NCI-H2081 treated with DMSO at 0.1 percent for 48 hours (cell line): Measurements from ENCODE around the gene DENND4A.
"Not testable (repeated sequence)": the region's sequence is repeated elsewhere in the genome, so short reads cannot be mapped to it uniquely, and the experiment has no call there.

Experiments used
- DNase-seq: peaks from one replicate; lab custom pipeline; 2025; lab: John Stamatoyannopoulos, UW

The DENND4A gene

DNA sequence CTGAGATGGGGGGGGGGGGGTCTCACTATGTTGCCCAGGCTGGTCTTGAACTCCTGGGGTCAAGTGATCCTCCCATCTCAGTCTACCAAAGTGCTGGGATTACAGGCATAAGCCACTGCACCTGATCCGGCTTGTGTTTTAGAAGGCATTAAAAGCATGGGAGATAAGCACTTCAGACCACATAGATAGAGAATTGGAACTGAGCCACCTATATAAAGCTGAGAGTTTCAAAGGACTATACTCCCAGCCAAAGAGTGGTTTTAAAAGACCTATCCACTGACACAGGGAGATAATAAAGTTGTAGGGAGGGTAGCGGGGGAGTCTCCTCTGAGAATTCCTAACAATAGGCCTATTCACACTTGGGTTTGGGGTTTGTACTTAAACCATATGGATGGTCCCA lies 34.8 kb downstream of the DENND4A start:
- DNase-seq, result no peak

DNA sequence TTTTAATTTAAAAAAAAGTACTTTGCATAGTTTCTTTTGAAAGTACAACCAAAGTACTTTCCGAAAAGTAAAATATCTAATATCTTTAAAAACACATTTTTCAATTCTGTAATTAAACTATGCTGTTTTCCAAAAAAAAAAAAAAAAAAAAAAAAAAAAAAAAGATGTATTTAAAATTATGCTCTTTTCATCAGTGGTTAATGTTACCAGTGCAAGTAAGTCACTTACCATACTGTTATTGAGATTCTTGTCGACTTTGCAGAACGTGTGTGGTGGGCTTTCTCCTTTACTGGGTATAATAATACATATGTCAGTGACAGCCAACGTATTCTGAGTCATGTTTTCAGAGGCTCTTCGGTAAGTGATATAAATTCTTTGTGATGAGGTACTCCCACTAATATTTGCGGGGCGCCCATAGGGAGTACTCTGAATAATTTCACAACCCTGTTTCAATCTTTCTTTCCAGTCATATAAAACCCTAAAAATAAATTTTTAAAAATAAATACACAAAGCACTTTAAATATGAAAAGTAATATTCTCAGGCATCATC lies 39.9 kb downstream of the DENND4A start:
- DNase-seq, result no peak

DNA sequence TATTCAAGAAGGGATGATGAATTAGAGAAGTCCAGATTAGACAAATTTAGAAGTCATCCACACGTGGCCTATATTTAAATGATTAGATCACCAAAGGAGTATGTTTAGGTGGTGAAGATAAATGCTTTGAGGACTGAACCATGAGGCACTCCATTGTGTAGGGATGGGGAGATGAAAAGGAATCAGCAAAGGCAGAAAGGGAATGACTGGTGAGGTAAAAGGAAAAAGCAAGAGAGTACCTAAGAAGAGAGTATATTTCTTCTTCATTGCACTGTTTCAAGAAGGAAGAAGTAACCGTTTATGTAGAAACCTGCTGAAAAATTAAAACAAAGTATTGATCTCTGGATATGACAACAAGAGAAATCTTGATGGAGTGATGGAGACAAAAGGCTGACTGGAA lies 40.7 kb downstream of the DENND4A start:
- no peak for DNase-seq

DNA sequence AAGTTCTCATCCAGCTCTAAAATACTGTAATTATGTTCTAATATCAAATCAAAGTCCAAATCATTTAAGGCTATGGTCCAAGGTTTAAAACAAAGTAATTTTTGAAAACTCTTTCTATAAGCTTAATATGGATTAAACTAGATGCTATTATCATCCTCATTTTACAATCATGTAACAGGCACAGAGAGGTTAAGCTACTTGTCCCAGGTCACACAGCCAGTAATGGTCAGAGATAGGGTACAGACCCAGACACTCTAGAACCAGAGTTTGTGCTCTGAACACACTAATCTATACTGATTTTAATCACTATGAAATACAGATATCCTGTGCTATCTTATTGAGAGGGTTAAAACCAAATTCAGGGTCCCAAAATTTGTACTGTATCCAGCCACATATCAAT lies 44.8 kb downstream of the DENND4A start:
- DNase-seq, result no peak

- no peak for DNase-seq
These were observed 48.3 kb downstream of the DENND4A start for GRCh38 chr15:65743637-65744252.

DNA sequence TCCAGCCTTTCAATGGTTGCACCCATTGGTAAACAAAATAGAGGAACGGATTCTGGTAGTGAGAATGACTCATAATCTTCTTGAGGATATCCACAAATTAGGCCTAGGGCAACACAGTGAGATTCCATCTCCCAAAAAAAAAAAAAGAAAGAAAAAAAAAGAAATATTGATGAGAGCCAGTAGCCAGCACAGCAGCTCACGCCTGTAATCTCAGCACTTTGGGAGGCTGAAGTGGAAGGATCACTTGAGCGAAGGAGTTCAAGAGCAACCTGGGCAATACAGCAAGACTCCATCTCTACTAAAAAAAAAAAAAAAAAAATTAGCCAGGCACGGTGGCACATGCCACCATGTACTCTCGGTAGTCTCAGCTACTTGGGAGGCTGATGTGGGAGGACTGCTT lies 51.9 kb downstream of the DENND4A start:
- no peak for DNase-seq

GRCh38 chr15:65738649-65739048 lies 53.4 kb downstream of the DENND4A start:
- DNase-seq, result no peak

DNA sequence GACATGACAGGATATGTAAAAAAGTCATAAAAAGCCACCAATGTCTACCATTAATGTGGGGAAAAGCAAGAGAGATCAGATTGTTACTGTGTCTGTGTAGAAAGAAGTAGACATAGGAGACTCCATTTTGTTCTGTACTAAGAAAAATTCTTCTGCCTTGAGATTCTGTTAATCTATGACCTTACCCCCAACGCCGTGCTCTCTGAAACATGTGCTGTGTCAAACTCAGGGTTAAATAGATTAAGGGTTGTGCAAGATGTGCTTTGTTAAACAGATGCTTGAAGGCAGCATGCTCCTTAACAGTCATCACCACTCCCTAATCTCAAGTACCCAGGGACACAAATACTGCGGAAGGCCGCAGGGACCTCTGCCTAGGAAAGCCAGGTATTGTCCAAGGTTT lies 58.5 kb downstream of the DENND4A start:
- DNase-seq, result not testable (repeated sequence)

- no peak for DNase-seq
These were observed 59.4 kb downstream of the DENND4A start for GRCh38 chr15:65732698-65733097.

GRCh38 chr15:65731926-65732325 lies 60.2 kb downstream of the DENND4A start:
- DNase-seq, result no peak

DNA sequence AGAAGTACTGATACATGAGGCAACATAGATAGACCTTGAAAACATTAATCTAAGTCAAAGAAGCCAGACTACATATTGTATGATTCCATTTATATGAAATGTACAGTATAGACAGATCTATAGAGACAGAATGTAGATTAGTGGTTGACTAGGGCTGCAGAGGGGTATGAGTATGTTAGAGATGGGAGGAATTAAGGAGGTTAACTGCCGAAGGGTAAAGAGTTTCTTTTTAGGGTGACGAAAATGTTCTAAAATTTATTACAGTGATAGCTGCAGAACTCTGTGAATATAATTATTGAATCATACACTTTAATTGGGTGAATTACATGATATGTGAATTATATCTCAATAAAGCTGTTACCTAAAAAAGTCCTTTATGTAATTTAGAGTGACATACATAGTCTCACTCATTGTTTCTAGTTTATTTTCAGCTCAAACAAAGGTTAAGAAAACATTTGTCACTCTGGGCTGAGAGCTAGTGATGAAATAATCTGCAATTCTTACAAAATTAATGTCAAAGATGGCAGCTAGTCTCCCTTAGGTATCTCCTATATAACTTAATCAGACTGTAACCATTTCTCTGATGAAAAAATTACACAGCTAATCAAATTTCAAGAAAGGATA lies 61.4 kb downstream of the DENND4A start:
- DNase-seq, result no peak

- no peak for DNase-seq
These were observed 67.5 kb downstream of the DENND4A start for GRCh38 chr15:65724464-65725215.

- DNase-seq, result no peak
These were observed 68.2 kb downstream of the DENND4A start for GRCh38 chr15:65723876-65724275.

- DNase-seq, result no peak
These were observed 69.9 kb downstream of the DENND4A start for GRCh38 chr15:65722191-65722590.

DNA sequence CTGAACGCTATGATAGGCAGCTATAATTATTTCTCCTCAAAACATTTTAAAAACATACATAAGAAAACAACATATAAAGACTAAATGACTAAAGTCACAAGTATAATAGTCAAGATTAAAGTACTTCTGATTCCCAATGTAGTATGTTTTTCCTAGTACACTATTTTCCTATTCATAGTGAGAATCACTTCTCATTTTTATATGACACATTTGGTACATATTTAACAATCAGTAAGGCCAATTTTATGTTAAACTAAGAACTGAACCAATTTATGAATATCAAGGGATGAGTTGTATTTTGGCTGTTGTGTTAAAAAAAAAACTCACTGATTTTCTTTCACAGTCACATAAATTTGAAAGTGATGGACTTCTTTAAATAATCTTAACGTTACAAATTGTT lies 79.7 kb downstream of the DENND4A start:
- no peak for DNase-seq

GRCh38 chr15:65695081-65695480 lies 97.0 kb downstream of the DENND4A start:
- no peak for DNase-seq

DNA sequence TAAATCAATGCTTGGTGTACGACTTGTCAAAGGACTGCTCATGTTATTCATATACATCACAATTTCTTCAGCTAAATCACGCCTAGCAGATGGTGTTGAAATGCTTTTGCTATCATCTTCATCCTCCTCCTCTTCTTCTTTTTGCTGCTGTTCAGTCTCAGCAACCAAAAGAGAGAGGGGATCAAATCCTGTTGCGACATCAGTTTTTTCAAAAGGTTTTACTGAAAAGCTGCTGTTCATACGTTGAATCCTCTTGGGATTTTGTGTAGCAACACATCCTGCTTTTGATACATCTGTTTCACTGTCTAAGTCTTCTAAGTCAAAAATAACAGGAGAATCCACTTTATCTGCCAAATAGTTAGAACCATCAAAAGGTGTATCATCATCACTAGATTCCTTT lies 101.3 kb downstream of the DENND4A start:
- DNase-seq, result no peak

GRCh38 chr15:65690173-65690572 lies 101.9 kb downstream of the DENND4A start:
- no peak for DNase-seq

GRCh38 chr15:65688462-65688861 lies 103.6 kb downstream of the DENND4A start:
- DNase-seq, result no peak

DNA sequence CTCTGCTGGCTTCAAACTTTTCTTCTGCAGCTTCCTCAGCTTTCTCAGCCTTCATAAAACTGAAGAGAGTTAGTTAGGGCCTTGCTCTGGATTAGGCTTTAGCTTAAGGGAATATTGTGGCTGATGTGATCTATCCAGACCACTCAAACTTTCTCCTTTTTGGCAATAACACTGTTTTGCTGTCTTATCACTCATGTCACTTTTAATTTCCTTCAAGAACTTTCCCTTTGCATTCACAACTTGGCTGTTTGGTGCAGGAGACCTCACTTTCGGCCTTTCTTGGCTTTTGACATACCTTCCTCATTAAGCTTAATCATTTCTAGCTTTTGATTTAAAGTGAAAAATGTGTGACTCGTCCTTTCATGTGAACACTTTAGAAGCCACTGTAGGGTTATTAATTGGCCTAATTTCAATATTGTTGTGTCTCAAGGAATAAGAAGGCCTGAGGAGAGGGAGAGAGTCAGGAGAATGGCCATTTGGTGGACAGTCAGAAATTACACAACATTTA lies 109.6 kb downstream of the DENND4A start:
- no peak for DNase-seq

GRCh38 chr15:65680544-65680943 lies 111.5 kb downstream of the DENND4A start:
- DNase-seq, result no peak

DNA sequence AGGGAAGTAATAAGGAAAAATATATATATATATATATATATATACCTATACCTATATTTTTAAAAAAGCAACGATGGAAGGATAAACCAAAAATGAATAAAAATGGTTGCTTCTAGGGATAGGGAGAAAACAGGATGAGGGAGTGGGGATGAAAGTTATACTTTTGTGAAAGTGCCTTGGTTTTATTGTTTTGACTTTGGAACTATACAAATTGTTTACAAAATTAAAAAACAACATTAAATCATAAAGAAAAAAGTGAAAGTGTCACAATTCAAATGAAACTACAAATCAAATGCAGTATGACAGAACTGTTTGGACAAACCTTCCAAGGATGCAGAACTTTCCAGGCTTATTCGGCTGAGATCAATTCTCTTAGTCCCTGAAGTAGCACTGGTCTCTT lies 116.0 kb downstream of the DENND4A start:
- DNase-seq, result no peak

- no peak for DNase-seq
These were observed 116.5 kb downstream of the DENND4A start for GRCh38 chr15:65675551-65675950.
